Left cardiac atrium (tissue), 4 donors: ENCODE results near the gene FBLN1. TPM values are rescaled to one million over a fixed set of nuclear protein-coding genes. Genes with fewer than 3 reads are reported as not detected.
"Not testable (repeated sequence)": the region's sequence is repeated elsewhere in the genome, so short reads cannot be mapped to it uniquely, and the experiment has no call there.

Source experiments
- ATAC-seq, 2 donors: fragments of 200-7000 bp; cut with Tn5 transposase; one replicate each; pipeline ENCODE4 v1.9.1; 2020; ENCODE audit warnings: mild to moderate bottlenecking in 2 of 2, moderate library complexity in 2 of 2
- DNase-seq: peaks from one replicate; pipeline ENCODE4 v3.0.0-alpha.2; 2020
- intact Hi-C, 2 donors: fragments of 100-400 bp; cut with DNase I; formaldehyde crosslinking; loops; one replicate each; pipeline versions ENCODE4 v1.14.1 to v1.15.1; 2022 to 2023
- long read RNA-seq: library from polyadenylated mRNA; unstranded; transcript quantifications from one replicate; pipeline ENCODE4 v2.0.0, GENCODE V29; 2021
- total RNA-seq, 2 donors: library from RNA; stranded (reverse); fragmentation: NEBNext Ultra II Directional; extraction: Animal tissue kit (Norgen Biotek cat#: 25700); gene quantifications; one replicate each; pipeline ENCODE4 v1.2.1, GENCODE V29; 2021
- donor health status: DM: no; HTN: yes; CAD: no.
- donor health status: DM: no; HTN: yes; CAD: no; lungs with severe emphysema.
- donor health status: DM: yes; HTN: yes; CAD: no.
- donor health status: Dilated cardiomyopathy.

Gene FBLN1
- total RNA-seq, result 100 to 1,000 TPM; 251 to 348 TPM
- long read RNA-seq, transcript FBLN1-202 (17 exons, 2,896 nt), result minor isoform, 118 of 326 reads
- long read RNA-seq, transcript FBLN1-201 (15 exons, 2,251 nt), result major isoform, 144 of 326 reads
- long read RNA-seq, partial matches to known transcripts, result 46 of 326 reads
- long read RNA-seq, other reads (novel, unspliced or antisense), result 18 of 326 reads

- intact Hi-C loops, result no loop called here
- DNase-seq, result peak; percentile 54
- peak; percentile 66 for ATAC-seq
Observed at GRCh38 chr22:45502215-45503049, at the start of gene FBLN1. TSS of gene FBLN1 (plus strand) at chr22:45502883. CDS start at chr22:45502986, 103 bp downstream.

GRCh38 chr22:45453764-45454163, 48.9 kb upstream of the FBLN1 start:
- intact Hi-C loops, result no loop called here
- no peak for DNase-seq
- no peak for ATAC-seq

GRCh38 chr22:45454275-45454674, 48.4 kb upstream of the FBLN1 start:
- ATAC-seq (no peak), DNase-seq (no peak)
- intact Hi-C loops, result no loop called here

- ATAC-seq (no peak), DNase-seq (no peak)
- intact Hi-C loops, result no loop called here
Observed at GRCh38 chr22:45455212-45455611, 47.5 kb upstream of the FBLN1 start.

- DNase-seq (no peak), ATAC-seq (no peak)
- intact Hi-C loops, result no loop called here
Observed at GRCh38 chr22:45455621-45456020, 47.1 kb upstream of the FBLN1 start.

GRCh38 chr22:45456811-45457210, 45.9 kb upstream of the FBLN1 start:
- no peak for DNase-seq
- intact Hi-C loops, result no loop called here
- ATAC-seq, result no peak

- ATAC-seq, result no peak
Observed at GRCh38 chr22:45458532-45458931, 44.2 kb upstream of the FBLN1 start.

GRCh38 chr22:45459235-45459634, 43.4 kb upstream of the FBLN1 start:
- intact Hi-C loops, result no loop called here
- ATAC-seq, result no peak
- DNase-seq, result no peak

More at GRCh38 chr22:45458532-45458931, 44.2 kb upstream of the FBLN1 start:
- no peak for DNase-seq
- intact Hi-C loops, result no loop called here

GRCh38 chr22:45460288-45461109, 42.2 kb upstream of the FBLN1 start:
- ATAC-seq, result peak; percentile 94 to 98
- intact Hi-C loops, result no loop called here
- DNase-seq, result peak; percentile 67

- no peak for ATAC-seq
- intact Hi-C loops, result no loop called here
- no peak for DNase-seq
Observed at GRCh38 chr22:45462034-45462655, 40.5 kb upstream of the FBLN1 start.

GRCh38 chr22:45463691-45464090, 39.0 kb upstream of the FBLN1 start:
- DNase-seq, intact Hi-C loops, ATAC-seq: not testable (repeated sequence)

- no peak for DNase-seq
- ATAC-seq, result no peak
- intact Hi-C loops, result no loop called here
Observed at GRCh38 chr22:45465633-45466032, 37.0 kb upstream of the FBLN1 start.

- DNase-seq (no peak), ATAC-seq (peak in 1 of 2 donors; percentile 12)
- intact Hi-C loops, result no loop called here
Observed at GRCh38 chr22:45468872-45469271, 33.8 kb upstream of the FBLN1 start.

GRCh38 chr22:45469281-45470073, 33.2 kb upstream of the FBLN1 start:
- intact Hi-C loops, result no loop called here
- DNase-seq (no peak), ATAC-seq (no peak)

- intact Hi-C loops, result no loop called here
- no peak for ATAC-seq
Observed at GRCh38 chr22:45470871-45471270, 31.8 kb upstream of the FBLN1 start.

GRCh38 chr22:45472426-45472825, 30.3 kb upstream of the FBLN1 start:
- ATAC-seq (no peak), DNase-seq (no peak)
- intact Hi-C loops, result no loop called here

More at GRCh38 chr22:45470871-45471270, 31.8 kb upstream of the FBLN1 start:
- no peak for DNase-seq

GRCh38 chr22:45473626-45474237, 29.0 kb upstream of the FBLN1 start:
- peak in 1 of 2 donors; percentile 13 for ATAC-seq
- intact Hi-C loops, result no loop called here
- no peak for DNase-seq

- no peak for ATAC-seq
- intact Hi-C loops, result no loop called here
- DNase-seq, result no peak
Observed at GRCh38 chr22:45475063-45475747, 27.5 kb upstream of the FBLN1 start.
